GM23338 (cell line): ENCODE data around the gene CNTNAP2. TPM values are rescaled to one million over a fixed set of nuclear protein-coding genes. Genes with fewer than 3 reads are reported as not detected.
A peak's percentile ranks its signal among the peaks of the same experiment; 100 is the strongest.

Experiments used
- ATAC-seq: fragments of 200-7000 bp; cut with Tn5 transposase; 3 replicates; pipeline ENCODE4 v1.9.1; 2020
- DNase-seq: peaks from one replicate; pipeline ENCODE4 v3.0.0-alpha.2; 2015; ENCODE audit warnings: low spot score
- H2AFZ ChIP-seq: fragments of 200-600 bp; sonication (generic); 2 replicates; pipeline ENCODE4 v1.8.0; 2016; ENCODE audit warnings: antibody characterized with exemption, mild to moderate bottlenecking, moderate library complexity
- H3F3A ChIP-seq: fragments of 200-600 bp; sonication (generic); replicated peaks from 2 replicates; pipeline ENCODE4 v1.8.0; 2017; ENCODE audit warnings: antibody characterized with exemption, mixed run types, low read depth
- H3K27ac ChIP-seq: fragments of 200-600 bp; sonication (generic); 2 replicates; pipeline ENCODE4 v1.6.1; 2016; ENCODE audit warnings: low read depth
- H3K27me3 ChIP-seq: fragments of 200-600 bp; sonication (generic); 2 replicates; pipeline ENCODE4 v1.8.0; 2016; ENCODE audit warnings: mild to moderate bottlenecking, mixed run types, moderate library complexity; ENCODE audit not compliant: insufficient read depth
- H3K36me3 ChIP-seq: fragments of 200-600 bp; sonication (generic); 2 replicates; pipeline ENCODE4 v1.8.0; 2016; ENCODE audit warnings: mild to moderate bottlenecking; ENCODE audit not compliant: insufficient read depth
- H3K4me1 ChIP-seq: fragments of 200-600 bp; sonication (generic); 2 replicates; pipeline ENCODE4 v1.8.0; 2016; ENCODE audit warnings: mild to moderate bottlenecking, moderate library complexity; ENCODE audit not compliant: insufficient read depth
- H3K4me2 ChIP-seq: fragments of 200-600 bp; sonication (generic); 2 replicates; pipeline ENCODE4 v1.7.1; 2017; ENCODE audit warnings: mixed run types
- H3K4me3 ChIP-seq: fragments of 200-600 bp; sonication (generic); 2 replicates; pipeline ENCODE4 v1.6.1; 2016; ENCODE audit warnings: mixed run types
- H3K79me2 ChIP-seq: fragments of 200-600 bp; sonication (generic); replicated peaks from 2 replicates; pipeline ENCODE4 v1.8.0; 2017; ENCODE audit warnings: mild to moderate bottlenecking; ENCODE audit not compliant: insufficient read depth
- H3K9me2 ChIP-seq: fragments of 200-600 bp; sonication (generic); 2 replicates; pipeline ENCODE4 v1.8.0; 2017; ENCODE audit not compliant: insufficient read depth
- H4K20me1 ChIP-seq: fragments of 200-600 bp; sonication (generic); replicated peaks from 2 replicates; pipeline ENCODE4 v1.8.0; 2017; ENCODE audit warnings: mild to moderate bottlenecking; ENCODE audit not compliant: insufficient read depth
- H3K27ac Mint-ChIP-seq: 2 replicates; pipeline ENCODE4 v1.8.0; 2020; ENCODE audit warnings: inconsistent platforms, mild to moderate bottlenecking, moderate library complexity, mixed read lengths
- H3K27me3 Mint-ChIP-seq: 3 replicates; pipeline ENCODE4 v1.8.0; 2022; ENCODE audit warnings: low read depth, mild to moderate bottlenecking, moderate library complexity, mixed read lengths, inconsistent platforms; ENCODE audit not compliant: insufficient read depth, poor library complexity
- H3K36me3 Mint-ChIP-seq: 3 replicates; pipeline ENCODE4 v1.8.0; 2021; ENCODE audit warnings: low read depth, mild to moderate bottlenecking, inconsistent platforms, moderate library complexity, mixed read lengths
- H3K4me1 Mint-ChIP-seq: 3 replicates; pipeline ENCODE4 v1.8.0; 2020; ENCODE audit warnings: mild to moderate bottlenecking, inconsistent platforms, mixed read lengths
- H3K4me3 Mint-ChIP-seq: 3 replicates; pipeline ENCODE4 v1.8.0; 2021; ENCODE audit warnings: moderate library complexity, mild to moderate bottlenecking, inconsistent platforms, mixed read lengths
- H3K9me3 Mint-ChIP-seq: 3 replicates; pipeline ENCODE4 v1.8.0; 2020; ENCODE audit warnings: moderate library complexity, mild to moderate bottlenecking, inconsistent platforms, mixed read lengths
- CREB1 ChIP-seq: fragments of 250-450 bp; sonication (Bioruptor Pico); IDR thresholded peaks from 2 replicates; pipeline ENCODE4 v1.5.0; 2020; ENCODE audit warnings: low read depth, mild to moderate bottlenecking, moderate library complexity
- CTCF ChIP-seq, 2 experiments: fragments of 200-600 bp in 1 of 2; sonication (generic) in 1 of 2; conservative IDR thresholded peaks; 2 replicates each; pipeline versions ENCODE4 v1.5.1 to v1.6.1; 2016 to 2017; ENCODE audit warnings: antibody characterized with exemption in 2 of 2, low read depth in 2 of 2, mild to moderate bottlenecking in 2 of 2, moderate library complexity in 1 of 2
- EZH2 ChIP-seq: fragments of 200-600 bp; sonication (generic); IDR thresholded peaks from one replicate; pipeline ENCODE4 v1.8.0; 2017; ENCODE audit warnings: antibody characterized with exemption, mild to moderate bottlenecking, low read depth; ENCODE audit not compliant: unreplicated experiment
- EZH2phosphoT487 ChIP-seq: fragments of 200-600 bp; sonication (generic); IDR thresholded peaks from one replicate; pipeline ENCODE4 v1.8.1; 2018; ENCODE audit warnings: antibody characterized with exemption; ENCODE audit not compliant: unreplicated experiment
- STAT1 ChIP-seq: IDR thresholded peaks from one replicate; pipeline ENCODE4 v1.6.1; 2016; ENCODE audit warnings: antibody characterized with exemption; ENCODE audit not compliant: unreplicated experiment
- ZNF331 ChIP-seq: fragments of 250-450 bp; sonication (Bioruptor Pico); IDR thresholded peaks from 2 replicates; pipeline ENCODE4 v1.5.0; 2020; ENCODE audit warnings: low read depth, mild to moderate bottlenecking, moderate library complexity
- polyA plus RNA-seq: library from polyadenylated mRNA; unstranded; fragments of >200 nt; fragmentation: Nextera tagmentation; extraction: Ambion mirVana; gene quantifications from 2 replicates; pipeline ENCODE4 v1.2.1, GENCODE V29; 2016
- total RNA-seq: library from RNA; depleted of rRNA; stranded (reverse); fragments of >200 nt; shearing (Covaris generic); gene quantifications from 2 replicates; pipeline ENCODE4 v1.2.3, GENCODE V29; 2014
- TF ChIP-seq, protein P1 (sequence below): fragments of 250-450 bp; sonication (Bioruptor Pico); IDR thresholded peaks from 2 replicates; pipeline ENCODE4 v1.5.0; 2020; ENCODE audit warnings: mild to moderate bottlenecking, moderate library complexity

CNTNAP2 gene
- total and polyA plus RNA-seq, 2 experiments from 2014 or later: 38.2 to 61.3 TPM

GRCh38 chr7:148238761-148239325 lies 2122.2 kb downstream of the CNTNAP2 start (continued):
- TF ChIP-seq STAT1 (no peak), EZH2 (no peak)
- TF ChIP-seq, protein P1, sequence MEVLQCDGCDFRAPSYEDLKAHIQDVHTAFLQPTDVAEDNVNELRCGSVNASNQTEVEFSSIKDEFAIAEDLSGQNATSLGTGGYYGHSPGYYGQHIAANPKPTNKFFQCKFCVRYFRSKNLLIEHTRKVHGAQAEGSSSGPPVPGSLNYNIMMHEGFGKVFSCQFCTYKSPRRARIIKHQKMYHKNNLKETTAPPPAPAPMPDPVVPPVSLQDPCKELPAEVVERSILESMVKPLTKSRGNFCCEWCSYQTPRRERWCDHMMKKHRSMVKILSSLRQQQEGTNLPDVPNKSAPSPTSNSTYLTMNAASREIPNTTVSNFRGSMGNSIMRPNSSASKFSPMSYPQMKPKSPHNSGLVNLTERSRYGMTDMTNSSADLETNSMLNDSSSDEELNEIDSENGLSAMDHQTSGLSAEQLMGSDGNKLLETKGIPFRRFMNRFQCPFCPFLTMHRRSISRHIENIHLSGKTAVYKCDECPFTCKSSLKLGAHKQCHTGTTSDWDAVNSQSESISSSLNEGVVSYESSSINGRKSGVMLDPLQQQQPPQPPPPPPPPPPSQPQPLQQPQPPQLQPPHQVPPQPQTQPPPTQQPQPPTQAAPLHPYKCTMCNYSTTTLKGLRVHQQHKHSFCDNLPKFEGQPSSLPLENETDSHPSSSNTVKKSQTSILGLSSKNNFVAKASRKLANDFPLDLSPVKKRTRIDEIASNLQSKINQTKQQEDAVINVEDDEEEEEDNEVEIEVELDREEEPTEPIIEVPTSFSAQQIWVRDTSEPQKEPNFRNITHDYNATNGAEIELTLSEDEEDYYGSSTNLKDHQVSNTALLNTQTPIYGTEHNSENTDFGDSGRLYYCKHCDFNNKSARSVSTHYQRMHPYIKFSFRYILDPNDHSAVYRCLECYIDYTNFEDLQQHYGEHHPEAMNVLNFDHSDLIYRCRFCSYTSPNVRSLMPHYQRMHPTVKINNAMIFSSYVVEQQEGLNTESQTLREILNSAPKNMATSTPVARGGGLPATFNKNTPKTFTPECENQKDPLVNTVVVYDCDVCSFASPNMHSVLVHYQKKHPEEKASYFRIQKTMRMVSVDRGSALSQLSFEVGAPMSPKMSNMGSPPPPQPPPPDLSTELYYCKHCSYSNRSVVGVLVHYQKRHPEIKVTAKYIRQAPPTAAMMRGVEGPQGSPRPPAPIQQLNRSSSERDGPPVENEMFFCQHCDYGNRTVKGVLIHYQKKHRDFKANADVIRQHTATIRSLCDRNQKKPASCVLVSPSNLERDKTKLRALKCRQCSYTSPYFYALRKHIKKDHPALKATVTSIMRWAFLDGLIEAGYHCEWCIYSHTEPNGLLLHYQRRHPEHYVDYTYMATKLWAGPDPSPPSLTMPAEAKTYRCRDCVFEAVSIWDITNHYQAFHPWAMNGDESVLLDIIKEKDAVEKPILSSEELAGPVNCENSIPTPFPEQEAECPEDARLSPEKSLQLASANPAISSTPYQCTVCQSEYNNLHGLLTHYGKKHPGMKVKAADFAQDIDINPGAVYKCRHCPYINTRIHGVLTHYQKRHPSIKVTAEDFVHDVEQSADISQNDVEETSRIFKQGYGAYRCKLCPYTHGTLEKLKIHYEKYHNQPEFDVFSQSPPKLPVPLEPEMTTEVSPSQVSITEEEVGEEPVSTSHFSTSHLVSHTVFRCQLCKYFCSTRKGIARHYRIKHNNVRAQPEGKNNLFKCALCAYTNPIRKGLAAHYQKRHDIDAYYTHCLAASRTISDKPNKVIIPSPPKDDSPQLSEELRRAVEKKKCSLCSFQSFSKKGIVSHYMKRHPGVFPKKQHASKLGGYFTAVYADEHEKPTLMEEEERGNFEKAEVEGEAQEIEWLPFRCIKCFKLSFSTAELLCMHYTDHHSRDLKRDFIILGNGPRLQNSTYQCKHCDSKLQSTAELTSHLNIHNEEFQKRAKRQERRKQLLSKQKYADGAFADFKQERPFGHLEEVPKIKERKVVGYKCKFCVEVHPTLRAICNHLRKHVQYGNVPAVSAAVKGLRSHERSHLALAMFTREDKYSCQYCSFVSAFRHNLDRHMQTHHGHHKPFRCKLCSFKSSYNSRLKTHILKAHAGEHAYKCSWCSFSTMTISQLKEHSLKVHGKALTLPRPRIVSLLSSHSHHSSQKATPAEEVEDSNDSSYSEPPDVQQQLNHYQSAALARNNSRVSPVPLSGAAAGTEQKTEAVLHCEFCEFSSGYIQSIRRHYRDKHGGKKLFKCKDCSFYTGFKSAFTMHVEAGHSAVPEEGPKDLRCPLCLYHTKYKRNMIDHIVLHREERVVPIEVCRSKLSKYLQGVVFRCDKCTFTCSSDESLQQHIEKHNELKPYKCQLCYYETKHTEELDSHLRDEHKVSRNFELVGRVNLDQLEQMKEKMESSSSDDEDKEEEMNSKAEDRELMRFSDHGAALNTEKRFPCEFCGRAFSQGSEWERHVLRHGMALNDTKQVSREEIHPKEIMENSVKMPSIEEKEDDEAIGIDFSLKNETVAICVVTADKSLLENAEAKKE: no peak

- peaks cover 9% of the 10 kb centered on the region; the same call in 1 of the 3 replicates for H3K9me3 Mint-ChIP-seq
These were observed 2125.2 kb downstream of the CNTNAP2 start for GRCh38 chr7:148241700-148242293.

More at GRCh38 chr7:148241700-148242293, 2125.2 kb downstream of the CNTNAP2 start:
- H3K4me1 Mint-ChIP-seq: peaks cover 13% of the 10 kb centered on the region; the same call in 1 of the 3 replicates
- no peaks in the 10 kb centered on the region for H3K36me3 Mint-ChIP-seq
- no peak overlapping the region for H3K27ac Mint-ChIP-seq
- H3K4me3 ChIP-seq: no peak overlapping the region
- no peaks in the 10 kb centered on the region for H3K36me3 ChIP-seq
- H3K27me3 Mint-ChIP-seq: peaks cover 2% of the 10 kb centered on the region
- H2AFZ ChIP-seq: peak overlapping the region; percentile 33; the same call in 1 of the 2 replicates
- H3K9me2 ChIP-seq: no peaks in the 10 kb centered on the region
- H3K4me3 Mint-ChIP-seq: no peak overlapping the region
- no peak overlapping the region for H3K27ac ChIP-seq
- no peaks in the 10 kb centered on the region for H3K27me3 ChIP-seq
- no peaks in the 10 kb centered on the region for H4K20me1 ChIP-seq
- TF ChIP-seq CREB1 (CRISPR knock-in tag) (no peak), STAT1 (no peak), EZH2 (no peak), CTCF (conservative IDR thresholded peaks at IDR 0.05; ENCODE audit: low read depth in 2 of 2) (no peak), ZNF331 (no peak), EZH2phosphoT487 (no peak)
- H3F3A ChIP-seq: no peaks in the 10 kb centered on the region
- no peak overlapping the region for H3K4me2 ChIP-seq
- no peaks in the 10 kb centered on the region for H3K79me2 ChIP-seq
- DNase-seq (no peak), ATAC-seq (no peak)
- H3K4me1 ChIP-seq: no peaks in the 10 kb centered on the region
